HG02642 (cell line): Measurements from ENCODE around the gene AHNAK2.
"Not testable (repeated sequence)": the region's sequence is repeated elsewhere in the genome, so short reads cannot be mapped to it uniquely, and the experiment has no call there.

Source experiments
- ATAC-seq: cut with Tn5 transposase; IDR thresholded peaks from one replicate; pipeline ENCODE4 v1.9.1; 2021; ENCODE audit warnings: mild to moderate bottlenecking; ENCODE audit not compliant: unreplicated experiment, poor library complexity

The AHNAK2 gene

DNA sequence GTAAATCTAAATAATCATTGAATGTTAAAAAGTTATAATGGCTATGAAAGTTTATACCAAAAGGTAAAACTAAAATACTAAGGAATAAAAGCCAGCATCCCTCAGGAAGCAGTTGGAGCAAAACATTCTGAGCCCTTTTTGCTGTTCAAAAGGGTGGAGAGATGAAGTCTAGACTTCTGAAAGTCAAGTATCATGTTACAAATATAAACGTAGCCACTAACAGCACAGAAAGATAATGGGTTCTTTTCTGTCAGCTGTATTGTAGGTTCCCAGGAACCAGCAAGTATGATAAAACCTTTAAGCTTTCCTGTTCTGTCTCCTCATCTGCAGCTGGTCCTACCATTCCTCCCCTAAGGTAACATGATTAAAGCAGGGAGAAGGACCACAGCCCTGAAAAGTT lies 69.9 kb downstream of the AHNAK2 start:
- ATAC-seq, result no peak

GRCh38 chr14:104905579-104905933 lies 72.6 kb downstream of the AHNAK2 start:
- ATAC-seq, result not testable (repeated sequence)

- ATAC-seq, result not testable (repeated sequence)
These were observed 73.3 kb downstream of the AHNAK2 start for GRCh38 chr14:104904650-104905578.

DNA sequence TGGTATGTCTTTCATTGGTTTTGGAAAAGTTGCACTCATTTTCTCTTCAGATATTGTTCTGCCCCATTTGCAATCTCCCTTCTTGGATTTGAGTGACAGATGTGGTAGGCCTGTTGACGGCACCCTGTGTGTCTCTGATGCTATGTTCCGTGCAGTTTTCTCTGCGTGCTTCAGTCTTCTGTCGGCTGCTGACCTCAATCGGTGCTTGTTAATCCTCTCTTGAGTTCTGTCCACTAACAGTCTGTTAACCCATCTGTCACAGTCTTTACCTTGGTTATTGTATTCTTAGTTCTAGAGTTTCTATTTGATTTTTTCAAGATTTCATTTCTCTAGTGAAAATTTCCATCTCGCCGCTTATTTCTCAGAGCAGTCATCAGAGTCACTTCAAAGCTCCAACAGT lies 74.2 kb downstream of the AHNAK2 start:
- ATAC-seq, result no peak

DNA sequence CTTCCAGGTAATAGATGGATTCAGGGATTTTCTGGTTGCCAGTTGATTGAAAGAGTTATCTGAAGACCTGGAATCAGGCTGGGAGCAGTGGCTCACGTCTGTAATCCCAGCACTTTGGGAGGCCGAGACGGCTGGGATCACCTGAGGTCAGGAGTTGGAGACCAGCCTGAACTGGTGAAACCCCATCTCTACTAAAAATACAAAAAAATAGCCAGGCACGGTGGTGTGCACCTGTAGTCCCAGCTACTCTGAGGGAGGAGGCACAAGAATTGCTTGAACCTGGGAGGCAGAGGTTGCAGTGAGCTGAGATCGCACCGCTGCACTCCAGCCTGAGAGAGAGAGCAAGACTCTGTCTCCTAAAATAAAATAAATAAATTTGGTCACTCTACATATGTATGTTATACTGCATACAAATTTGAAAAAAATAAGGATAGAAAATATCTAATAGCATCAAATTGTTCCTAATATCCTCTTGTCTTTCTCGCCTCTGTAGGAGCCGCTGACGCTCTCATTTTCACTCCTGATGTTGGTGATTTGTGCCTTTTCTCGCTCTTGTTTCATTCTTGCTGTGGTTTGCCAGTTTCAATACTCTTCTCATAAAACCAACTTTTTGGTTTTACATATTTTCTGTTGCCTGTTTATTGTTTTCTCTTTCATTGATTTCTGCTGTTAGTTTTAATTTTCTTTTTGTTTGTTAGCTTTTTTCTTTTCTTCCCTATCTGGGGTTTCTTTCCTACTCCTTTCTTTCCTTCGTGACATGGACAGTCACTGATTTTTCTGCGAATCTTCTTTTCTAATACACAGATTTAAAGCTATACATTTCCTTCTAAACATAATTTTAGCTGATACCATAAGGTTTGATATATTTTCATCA lies 77.3 kb downstream of the AHNAK2 start:
- no peak for ATAC-seq

- no peak for ATAC-seq
These were observed 78.4 kb downstream of the AHNAK2 start for GRCh38 chr14:104899781-104900180.

DNA sequence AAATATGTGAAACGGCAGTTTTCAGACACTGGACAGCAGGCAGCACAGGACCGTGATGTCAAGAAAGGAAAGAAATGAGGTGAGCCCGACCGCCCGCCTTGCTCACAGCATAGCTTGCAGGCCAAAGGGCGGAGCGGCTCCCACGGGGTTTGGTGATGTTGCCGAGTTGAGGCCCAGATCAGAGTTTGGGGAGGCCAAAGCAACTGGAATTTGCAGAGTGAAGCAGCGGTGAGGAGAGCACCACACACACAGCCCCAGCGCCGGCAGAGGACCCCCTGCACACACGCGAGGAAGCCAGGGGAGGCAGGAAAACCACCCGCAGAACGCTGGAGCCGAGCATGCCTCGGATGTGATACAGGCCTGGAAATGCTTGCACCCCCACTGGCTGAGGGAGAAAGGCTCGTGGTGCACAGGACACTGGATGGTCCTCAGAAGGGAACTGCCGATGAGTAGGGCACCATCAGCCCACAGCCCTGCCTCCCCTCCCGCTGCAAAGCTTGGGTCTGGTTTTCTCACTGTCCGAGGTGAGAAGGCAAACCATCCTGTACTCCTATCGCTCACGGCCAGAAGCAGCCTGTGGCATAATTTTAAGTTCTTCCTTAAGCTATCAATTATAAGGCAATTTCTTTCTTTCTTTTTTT lies 79.2 kb downstream of the AHNAK2 start:
- ATAC-seq, result no peak

DNA sequence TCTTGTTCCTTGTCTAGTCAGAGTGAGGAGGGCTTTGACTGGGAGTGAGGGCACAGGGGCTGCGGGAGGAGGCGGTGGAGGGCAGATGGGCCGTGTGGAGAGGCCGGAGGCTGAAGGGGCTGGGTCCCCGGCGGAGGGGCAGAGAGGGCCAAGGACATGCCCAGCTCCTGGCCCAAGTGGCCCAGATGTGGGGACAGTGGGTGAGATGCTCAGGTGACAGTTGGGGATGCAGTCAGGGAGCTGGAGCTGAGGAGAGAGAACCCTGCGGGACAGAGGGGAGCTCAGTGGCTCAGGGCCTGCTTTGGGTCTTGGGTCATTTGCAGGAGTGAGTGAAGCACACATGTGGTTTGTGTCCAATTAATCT lies 80.0 kb downstream of the AHNAK2 start:
- no peak for ATAC-seq

- no peak for ATAC-seq
These were observed 80.6 kb downstream of the AHNAK2 start for GRCh38 chr14:104897330-104898194.

DNA sequence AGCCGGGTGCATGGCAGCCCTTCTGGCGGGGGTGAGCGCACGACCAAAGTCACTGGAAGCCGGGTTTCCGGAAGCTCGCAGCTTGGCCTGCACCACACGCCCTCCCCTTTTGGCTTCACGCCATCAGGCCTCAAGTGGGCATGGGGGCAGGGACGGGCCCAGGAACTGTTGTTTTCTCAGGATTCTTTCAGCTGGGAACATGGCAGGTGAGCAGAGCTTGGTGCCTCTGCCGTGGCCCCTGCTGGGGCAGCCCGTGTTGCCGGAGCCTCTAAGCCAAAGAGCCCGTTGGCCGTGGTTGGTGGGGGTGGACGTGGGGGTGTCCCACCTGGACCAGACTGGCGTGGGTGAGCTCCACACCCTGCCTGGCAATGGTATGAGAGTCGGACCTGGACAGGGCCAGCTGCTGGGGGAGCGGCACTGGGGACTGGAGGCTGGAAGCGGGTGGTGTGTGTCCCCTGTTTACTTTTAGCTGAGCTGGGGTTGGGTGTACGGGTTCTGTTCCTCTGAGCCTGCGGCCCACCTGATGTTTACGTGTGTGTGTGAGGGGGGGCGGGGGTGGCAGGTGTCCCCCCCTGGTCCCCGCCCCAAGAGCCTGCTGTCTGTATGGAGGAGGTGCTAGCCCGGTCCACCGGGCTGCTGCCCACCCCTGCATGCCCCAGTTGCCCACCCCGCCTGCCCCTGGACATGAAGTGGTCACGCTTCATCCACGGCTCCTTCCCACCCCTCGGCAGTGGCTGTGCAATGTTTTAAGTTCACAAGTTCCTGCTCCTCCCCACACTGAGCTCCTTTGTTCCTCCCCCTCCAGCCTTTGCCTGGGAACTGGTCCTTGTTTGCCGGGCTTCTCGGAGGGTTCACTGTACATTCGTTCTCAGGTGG lies 82.2 kb downstream of the AHNAK2 start:
- ATAC-seq, result no peak

GRCh38 chr14:104895207-104895785 lies 82.9 kb downstream of the AHNAK2 start:
- no peak for ATAC-seq

DNA sequence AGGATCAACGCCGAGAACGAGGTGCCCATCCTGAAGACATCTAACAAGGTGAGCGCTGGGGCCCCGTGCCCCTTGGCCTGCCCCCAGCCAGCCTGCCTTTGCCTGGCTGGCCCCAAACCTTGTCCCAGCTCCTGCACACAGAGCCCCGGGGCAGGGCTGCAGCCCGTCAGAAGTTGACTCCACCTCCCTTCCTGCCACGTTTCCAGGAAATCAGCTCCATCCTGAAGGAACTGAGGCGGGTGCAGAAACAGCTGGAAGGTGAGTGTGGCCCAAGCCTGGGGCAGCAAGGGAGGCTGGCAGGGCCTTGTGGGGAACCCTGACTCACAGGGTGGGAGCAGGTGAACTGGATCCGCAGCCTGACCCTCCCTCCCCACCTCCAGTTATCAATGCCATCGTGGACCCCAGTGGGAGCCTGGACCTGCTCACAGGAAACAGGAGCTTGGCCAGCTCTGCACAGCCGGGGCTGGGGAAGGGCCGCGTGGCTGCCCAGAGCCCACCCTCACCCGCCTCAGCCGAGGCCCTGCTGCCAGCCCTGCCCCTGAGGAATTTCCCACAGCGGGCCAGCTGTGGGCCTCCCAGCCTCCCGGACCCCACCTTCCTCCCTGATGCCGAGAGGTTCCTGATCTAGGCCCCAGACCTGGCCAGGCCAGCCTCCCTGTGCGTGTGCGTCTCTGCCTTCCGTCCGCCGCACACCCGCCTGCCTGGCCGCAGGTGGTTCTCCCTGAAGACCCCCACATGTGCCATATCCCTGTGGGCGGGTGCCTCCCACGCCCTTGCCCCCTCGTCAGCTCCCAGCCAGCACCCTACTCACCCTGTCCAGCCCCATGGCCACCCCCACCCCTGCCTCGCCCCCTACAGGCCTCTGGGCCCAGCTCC lies 83.6 kb downstream of the AHNAK2 start:
- no peak for ATAC-seq

GRCh38 chr14:104893435-104894207 lies 84.6 kb downstream of the AHNAK2 start:
- no peak for ATAC-seq

- no peak for ATAC-seq
These were observed 85.4 kb downstream of the AHNAK2 start for GRCh38 chr14:104892531-104893434.

DNA sequence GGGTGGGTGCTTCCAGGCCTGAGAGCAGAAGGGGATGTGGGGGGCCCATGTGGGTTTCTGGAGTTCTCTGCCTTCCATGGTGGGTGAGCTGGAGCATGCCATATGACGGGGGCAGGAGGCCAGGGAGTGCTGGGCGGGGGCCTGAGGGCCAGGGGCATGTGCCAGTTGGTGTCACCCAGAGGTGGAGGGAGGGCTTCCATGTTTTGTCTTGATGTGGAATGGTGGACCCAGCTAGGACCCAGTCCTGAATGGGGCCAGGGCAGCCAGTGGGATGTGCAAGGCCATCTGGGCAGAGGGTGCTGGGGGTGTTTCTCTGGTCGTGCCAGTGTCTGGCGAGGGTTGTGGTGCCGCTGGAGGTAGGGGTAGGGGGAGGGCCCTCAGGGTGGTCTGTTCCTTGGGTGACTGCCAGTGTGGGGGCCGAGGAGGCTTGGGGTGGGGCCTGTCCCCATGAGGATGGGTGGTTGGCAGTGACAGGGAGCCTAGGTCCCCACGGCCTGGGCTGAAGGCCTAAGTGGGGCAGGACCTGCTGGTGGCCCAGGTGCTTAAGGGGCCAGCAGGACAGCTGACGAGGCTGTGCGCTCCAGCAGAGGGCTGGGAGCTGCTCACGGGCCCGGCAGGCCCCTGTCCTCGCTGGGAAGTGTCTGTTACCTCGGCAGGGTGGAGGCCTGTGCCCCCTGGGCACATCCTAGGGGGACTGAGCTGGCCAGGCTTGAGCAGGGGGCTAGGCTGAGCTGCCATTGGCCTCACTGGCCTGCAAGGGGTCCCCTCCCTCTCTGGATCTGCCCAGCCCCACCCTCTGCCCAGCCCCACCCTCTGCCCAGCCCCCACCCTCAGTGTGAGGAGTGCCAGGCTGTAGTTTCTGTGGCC lies 86.3 kb downstream of the AHNAK2 start:
- ATAC-seq, result no peak
